GM20000 (cell line): Measurements from ENCODE around the gene DGCR6L.

Experiments used
- DNase-seq: peaks from one replicate; pipeline ENCODE4 v3.0.0; 2012; ENCODE audit warnings: low spot score
- TF ChIP-seq, protein P1 (sequence below): IDR thresholded peaks from 2 replicates; pipeline ENCODE4 v1.5.1; 2012; ENCODE audit warnings: mild to moderate bottlenecking, control low read depth; ENCODE audit errors: extremely low read depth, missing control alignments

Gene DGCR6L

DNA sequence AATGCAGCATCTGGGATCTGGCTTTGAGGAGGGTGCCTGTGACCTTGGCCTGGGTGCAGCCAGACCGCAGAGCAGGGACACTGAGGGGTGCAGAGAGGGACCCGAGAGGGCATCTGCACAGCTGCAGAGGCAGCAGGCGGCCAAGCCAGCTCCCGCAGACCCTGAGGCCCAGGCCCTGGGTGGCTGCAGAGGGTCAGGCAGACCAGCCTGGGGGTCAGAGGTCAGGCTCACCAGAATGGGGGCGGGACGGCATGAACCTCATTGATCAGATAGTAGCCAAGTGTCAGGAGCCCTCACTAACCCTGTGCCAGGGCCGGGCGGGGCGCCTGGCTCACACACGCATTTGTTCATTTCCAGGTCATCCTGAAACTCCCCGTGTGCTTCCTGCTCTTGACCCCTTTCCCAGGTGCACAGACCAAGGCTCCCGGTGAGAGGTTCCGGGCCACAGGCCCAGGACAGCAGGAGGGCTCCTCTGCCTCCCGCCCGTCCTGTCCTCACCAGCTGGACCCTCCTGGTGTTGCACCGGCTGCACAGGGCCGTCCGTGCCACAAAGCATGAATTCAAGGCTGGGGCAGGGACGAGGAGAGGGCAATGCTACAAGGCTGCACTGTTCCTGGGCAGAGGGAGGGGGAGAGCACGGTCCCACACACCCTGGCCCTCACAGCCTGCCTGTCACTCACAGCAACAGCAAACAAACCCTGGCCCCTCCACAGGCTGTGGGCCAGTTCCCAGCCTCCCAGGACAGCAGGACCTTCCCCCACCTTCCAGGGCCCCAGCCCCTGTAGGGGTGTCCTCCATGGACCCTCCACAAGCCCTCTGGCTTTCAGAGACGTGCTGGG, 55.0 kb downstream of the DGCR6L start:
- no peak for DNase-seq

More for the DNA sequence above, 55.0 kb downstream of the DGCR6L start:
- TF ChIP-seq, protein P1, sequence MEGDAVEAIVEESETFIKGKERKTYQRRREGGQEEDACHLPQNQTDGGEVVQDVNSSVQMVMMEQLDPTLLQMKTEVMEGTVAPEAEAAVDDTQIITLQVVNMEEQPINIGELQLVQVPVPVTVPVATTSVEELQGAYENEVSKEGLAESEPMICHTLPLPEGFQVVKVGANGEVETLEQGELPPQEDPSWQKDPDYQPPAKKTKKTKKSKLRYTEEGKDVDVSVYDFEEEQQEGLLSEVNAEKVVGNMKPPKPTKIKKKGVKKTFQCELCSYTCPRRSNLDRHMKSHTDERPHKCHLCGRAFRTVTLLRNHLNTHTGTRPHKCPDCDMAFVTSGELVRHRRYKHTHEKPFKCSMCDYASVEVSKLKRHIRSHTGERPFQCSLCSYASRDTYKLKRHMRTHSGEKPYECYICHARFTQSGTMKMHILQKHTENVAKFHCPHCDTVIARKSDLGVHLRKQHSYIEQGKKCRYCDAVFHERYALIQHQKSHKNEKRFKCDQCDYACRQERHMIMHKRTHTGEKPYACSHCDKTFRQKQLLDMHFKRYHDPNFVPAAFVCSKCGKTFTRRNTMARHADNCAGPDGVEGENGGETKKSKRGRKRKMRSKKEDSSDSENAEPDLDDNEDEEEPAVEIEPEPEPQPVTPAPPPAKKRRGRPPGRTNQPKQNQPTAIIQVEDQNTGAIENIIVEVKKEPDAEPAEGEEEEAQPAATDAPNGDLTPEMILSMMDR, result no peak
